H1 (cell line): ENCODE measurements around the gene CLUH. TPM values are rescaled to one million over a fixed set of nuclear protein-coding genes. Genes with fewer than 3 reads are reported as not detected.

Experiments
- CTCF ChIA-PET: fragments of 300-600 bp; sonication (Branson Sonifier 250); formaldehyde crosslinking; loops from one replicate; lab custom pipeline; 2021; ENCODE audit not compliant: partially characterized antibody; lab: Charles Lee
- POLR2A ChIA-PET: fragments of 300-600 bp; sonication (Branson Sonifier 250); formaldehyde crosslinking; loops from one replicate; lab custom pipeline; 2021; ENCODE audit warnings: inconsistent platforms; ENCODE audit not compliant: partially characterized antibody; lab: Charles Lee
- DNase-seq, 2 experiments: peaks; one replicate each; pipeline versions ENCODE4 v3.0.0 to v3.0.0-alpha.2; 2010 to 2022; ENCODE audit warnings: low spot score in 2 of 2, low read depth in 1 of 2, mixed read lengths in 1 of 2
- FAIRE-seq: peaks from 2 replicates; lab custom pipeline; 2011; peaks lifted over from hg19 to GRCh38; lab: Jason Lieb, UNC
- H2AFZ ChIP-seq: 2 replicates; pipeline ENCODE4 v1.8.1; 2012; ENCODE audit warnings: low read length, inconsistent platforms
- H2AK5ac ChIP-seq: 2 replicates; pipeline ENCODE4 v1.6.1; 2013; ENCODE audit warnings: low read depth, low read length
- H2BK120ac ChIP-seq: replicated peaks from 2 replicates; pipeline ENCODE3; 2013; ENCODE audit warnings: low read depth, low read length, inconsistent platforms
- H2BK12ac ChIP-seq: 2 replicates; pipeline ENCODE4 v1.6.1; 2013; ENCODE audit warnings: low read depth, low read length
- H2BK15ac ChIP-seq: 2 replicates; pipeline ENCODE4 v1.6.1; 2013; ENCODE audit warnings: low read length
- H2BK20ac ChIP-seq: 2 replicates; pipeline ENCODE4 v1.6.1; 2013; ENCODE audit warnings: low read length
- H2BK5ac ChIP-seq: 2 replicates; pipeline ENCODE4 v1.6.1; 2013; ENCODE audit warnings: low read depth, low read length
- H3K14ac ChIP-seq: 2 replicates; pipeline ENCODE4 v1.6.1; 2013; ENCODE audit warnings: inconsistent platforms; ENCODE audit not compliant: insufficient read length
- H3K18ac ChIP-seq: 2 replicates; pipeline ENCODE4 v1.6.1; 2013; ENCODE audit warnings: low read length; ENCODE audit errors: extremely low read depth
- H3K23ac ChIP-seq: 2 replicates; pipeline ENCODE4 v1.6.1; 2013; ENCODE audit warnings: inconsistent platforms; ENCODE audit not compliant: insufficient read length
- H3K23me2 ChIP-seq: 2 replicates; pipeline ENCODE4 v1.6.1; 2013; ENCODE audit warnings: low read depth, low read length
- H3K27ac ChIP-seq: 2 replicates; pipeline ENCODE4 v1.6.1; 2011; ENCODE audit warnings: low read depth, low read length, inconsistent platforms
- H3K27me3 ChIP-seq, 4 experiments: replicated peaks in 1 of 4; 1 replicate in 1 of 4; 2 replicates in 3 of 4; pipeline versions ENCODE4 v1.6.1 to v1.8.1; 2011 to 2013; ENCODE audit warnings: low read length in 3 of 4, mild to moderate bottlenecking in 3 of 4, inconsistent platforms in 2 of 4, mixed read lengths in 2 of 4, moderate library complexity in 1 of 4; ENCODE audit not compliant: control insufficient read depth in 3 of 4, insufficient read depth in 3 of 4; ENCODE audit errors: extremely low read depth in 1 of 4
- H3K36me3 ChIP-seq, 4 experiments: 2 replicates each; pipeline versions ENCODE4 v1.6.1 to v1.8.1; 2011 to 2013; ENCODE audit warnings: mild to moderate bottlenecking in 4 of 4, low read length in 3 of 4, moderate library complexity in 2 of 4, control low read depth in 1 of 4, inconsistent platforms in 1 of 4; ENCODE audit not compliant: insufficient read depth in 4 of 4, control insufficient read depth in 2 of 4
- H3K4ac ChIP-seq: replicated peaks from 2 replicates; pipeline ENCODE3; 2013; ENCODE audit warnings: low read length, low read depth, mixed read lengths, inconsistent platforms; ENCODE audit not compliant: insufficient read length
- H3K4me1 ChIP-seq, 4 experiments: replicated peaks in 1 of 4; 1 replicate in 1 of 4; 2 replicates in 3 of 4; pipeline versions ENCODE4 v1.6.1 to v1.8.1; 2011 to 2013; ENCODE audit warnings: low read length in 3 of 4, inconsistent platforms in 2 of 4, mixed read lengths in 1 of 4; ENCODE audit not compliant: insufficient read depth in 4 of 4, control insufficient read depth in 3 of 4
- H3K4me2 ChIP-seq, 2 experiments: 2 replicates each; pipeline versions ENCODE4 v1.6.1 to v1.8.1; 2011 to 2013; ENCODE audit warnings: low read depth in 2 of 2, low read length in 2 of 2, control low read depth in 1 of 2, inconsistent platforms in 1 of 2, mild to moderate bottlenecking in 1 of 2; ENCODE audit not compliant: insufficient read depth in 1 of 2
- H3K4me3 ChIP-seq, 4 experiments: fragments of 200-600, 300-600 bp in 1 of 4; sonication (generic), shearing (Covaris generic), sonication (Bioruptor Twin) in 1 of 4; 2 replicates each; pipeline versions ENCODE4 v1.5.1 to v1.8.1; 2011 to 2016; ENCODE audit warnings: low read length in 4 of 4, low read depth in 3 of 4, control low read depth in 2 of 4, inconsistent platforms in 2 of 4, mild to moderate bottlenecking in 2 of 4, mixed read lengths in 1 of 4, moderate library complexity in 1 of 4; ENCODE audit not compliant: insufficient read depth in 2 of 4; ENCODE audit errors: extremely low read depth in 1 of 4
- H3K56ac ChIP-seq: replicated peaks from 2 replicates; pipeline ENCODE3; 2013; ENCODE audit warnings: low read depth, mild to moderate bottlenecking, mixed read lengths, low read length, inconsistent platforms; ENCODE audit not compliant: insufficient read length
- H3K79me1 ChIP-seq: 2 replicates; pipeline ENCODE4 v1.6.1; 2013; ENCODE audit warnings: low read depth, low read length, control low read depth
- H3K79me2 ChIP-seq, 2 experiments: 2 replicates each; pipeline versions ENCODE4 v1.6.1 to v1.8.1; 2012 to 2013; ENCODE audit warnings: low read length in 2 of 2, mild to moderate bottlenecking in 2 of 2, inconsistent platforms in 1 of 2; ENCODE audit not compliant: insufficient read depth in 2 of 2, control insufficient read depth in 1 of 2
- H3K9ac ChIP-seq, 4 experiments: replicated peaks in 1 of 4; 1 replicate in 1 of 4; 2 replicates in 3 of 4; pipeline versions ENCODE4 v1.6.1 to v1.8.1; 2011 to 2013; ENCODE audit warnings: low read depth in 3 of 4, low read length in 3 of 4, control low read depth in 2 of 4, mild to moderate bottlenecking in 2 of 4, moderate library complexity in 2 of 4, inconsistent platforms in 1 of 4; ENCODE audit errors: extremely low read depth in 1 of 4
- H3K9me3 ChIP-seq, 2 experiments: 2 replicates each; pipeline versions ENCODE4 v1.6.1 to v1.8.1; 2012 to 2013; ENCODE audit warnings: mild to moderate bottlenecking in 2 of 2, moderate library complexity in 2 of 2, control low read depth in 1 of 2, inconsistent platforms in 1 of 2, low read depth in 1 of 2, low read length in 1 of 2, mixed read lengths in 1 of 2; ENCODE audit not compliant: insufficient read depth in 2 of 2
- H4K20me1 ChIP-seq, 2 experiments: replicated peaks in 1 of 2; 2 replicates each; pipeline versions ENCODE3 to v1.8.1; 2011 to 2013; ENCODE audit warnings: inconsistent platforms in 2 of 2, low read length in 2 of 2, mild to moderate bottlenecking in 1 of 2; ENCODE audit not compliant: insufficient read depth in 2 of 2, control insufficient read depth in 1 of 2
- H4K5ac ChIP-seq: 2 replicates; pipeline ENCODE4 v1.6.1; 2013; ENCODE audit warnings: low read length, low read depth, mixed read lengths, inconsistent platforms; ENCODE audit not compliant: insufficient read length
- H4K8ac ChIP-seq: 2 replicates; pipeline ENCODE4 v1.8.0; 2013; ENCODE audit warnings: mild to moderate bottlenecking, moderate library complexity, low read length, inconsistent platforms; ENCODE audit not compliant: insufficient read depth; ENCODE audit errors: extremely low read depth
- H4K91ac ChIP-seq: replicated peaks from 2 replicates; pipeline ENCODE3; 2013; ENCODE audit warnings: low read length, mixed read lengths, inconsistent platforms; ENCODE audit not compliant: insufficient read length
- CEBPB ChIP-seq: IDR thresholded peaks from 2 replicates; pipeline ENCODE4 v1.6.1; 2012; ENCODE audit warnings: low read depth, low read length
- EGR1 ChIP-seq: IDR thresholded peaks from 2 replicates; pipeline ENCODE4 v1.6.1; 2011; ENCODE audit warnings: low read depth, low read length, borderline replicate concordance
- HDAC6 ChIP-seq: IDR thresholded peaks from one replicate; pipeline ENCODE4 v1.7.1; 2012; ENCODE audit warnings: low read depth, mild to moderate bottlenecking, inconsistent platforms, low read length, moderate library complexity
- KDM4A ChIP-seq: IDR thresholded peaks from one replicate; pipeline ENCODE4 v1.7.1; 2012; ENCODE audit warnings: low read depth, mild to moderate bottlenecking, moderate library complexity, low read length, inconsistent platforms; ENCODE audit not compliant: severe bottlenecking
- MAFK ChIP-seq: IDR thresholded peaks from 2 replicates; pipeline ENCODE4 v1.6.1; 2012; ENCODE audit warnings: low read depth, mild to moderate bottlenecking, improper control_type of control experiment, low read length
- PHF8 ChIP-seq: fragments of 200-600 bp; sonication (generic); conservative IDR thresholded peaks from 2 replicates; pipeline ENCODE4 v1.7.1; 2012; ENCODE audit warnings: low read depth, mild to moderate bottlenecking, inconsistent platforms, low read length, moderate library complexity
- POLR2A ChIP-seq, 2 experiments: IDR thresholded peaks; 1 replicate in 1 of 2; 2 replicates in 1 of 2; pipeline ENCODE4 v1.6.1; 2011; ENCODE audit warnings: low read depth in 2 of 2, low read length in 2 of 2, mild to moderate bottlenecking in 2 of 2; ENCODE audit errors: control extremely low read depth in 1 of 2
- RBBP5 ChIP-seq: IDR thresholded peaks from 2 replicates; pipeline ENCODE4 v1.7.1; 2012; ENCODE audit warnings: low read depth, mild to moderate bottlenecking, inconsistent platforms, low read length, moderate library complexity, borderline replicate concordance
- SUZ12 ChIP-seq: fragments of 200-600 bp; sonication (generic); IDR thresholded peaks from 2 replicates; pipeline ENCODE4 v1.6.1; 2012; ENCODE audit warnings: mild to moderate bottlenecking, inconsistent platforms, low read length, moderate library complexity, mixed read lengths
- TAF7 ChIP-seq: optimal IDR thresholded peaks from 2 replicates; pipeline ENCODE3; 2011; ENCODE audit warnings: low read depth, mild to moderate bottlenecking, inconsistent platforms, low read length, moderate library complexity, borderline replicate concordance
- WGBS, 2 experiments: shearing (Covaris generic) in 1 of 2; methylation state at CpG; one replicate each; pipeline versions ENCODE4 v1.1.6 to v1.1.7; 2013 to 2015; ENCODE audit warnings: low lambda C conversion rate in 2 of 2, mixed read lengths in 2 of 2, inconsistent platforms in 1 of 2, low coverage in 1 of 2, missing lambda C conversion rate in 1 of 2; ENCODE audit not compliant: insufficient replicate concordance in 2 of 2, insufficient coverage in 1 of 2, insufficient read length in 1 of 2; ENCODE audit errors: extremely low coverage in 1 of 2, missing lambda C conversion rate in 1 of 2; 5-methylcytosine and 5-hydroxymethylcytosine counted together
- polyA plus RNA-seq, 7 experiments: library from polyadenylated mRNA; depleted of rRNA in 3 of 7; stranded (reverse) in 5 of 7; unstranded in 2 of 7; fragments of >200 nt in 5 of 7; fragments of 200-250 nt in 2 of 7; gene quantifications; 1 replicate in 5 of 7; 2 replicates in 1 of 7; 4 replicates in 1 of 7; pipeline versions ENCODE4 v1.2.1 to v1.2.3, GENCODE V29; 2011 to 2013; ENCODE audit warnings: missing spikeins in 2 of 7, mixed read lengths in 2 of 7
- total RNA-seq: library from RNA; stranded (reverse); fragmentation: NEBNext Ultra II Directional; extraction: Animal tissue kit (Norgen Biotek cat#: 25700); gene quantifications from 2 replicates; pipeline ENCODE4 v1.2.1, GENCODE V29; 2021
- TF ChIP-seq, protein P1 (sequence below): IDR thresholded peaks from 2 replicates; pipeline ENCODE4 v1.6.1; 2012; ENCODE audit warnings: inconsistent platforms

Gene CLUH
- total and polyA plus RNA-seq, 2 of the 8 experiments (the other 6 are each of a cell fraction or from before 2014, with no cell fraction given): 33.6 to 98.6 TPM

DNA sequence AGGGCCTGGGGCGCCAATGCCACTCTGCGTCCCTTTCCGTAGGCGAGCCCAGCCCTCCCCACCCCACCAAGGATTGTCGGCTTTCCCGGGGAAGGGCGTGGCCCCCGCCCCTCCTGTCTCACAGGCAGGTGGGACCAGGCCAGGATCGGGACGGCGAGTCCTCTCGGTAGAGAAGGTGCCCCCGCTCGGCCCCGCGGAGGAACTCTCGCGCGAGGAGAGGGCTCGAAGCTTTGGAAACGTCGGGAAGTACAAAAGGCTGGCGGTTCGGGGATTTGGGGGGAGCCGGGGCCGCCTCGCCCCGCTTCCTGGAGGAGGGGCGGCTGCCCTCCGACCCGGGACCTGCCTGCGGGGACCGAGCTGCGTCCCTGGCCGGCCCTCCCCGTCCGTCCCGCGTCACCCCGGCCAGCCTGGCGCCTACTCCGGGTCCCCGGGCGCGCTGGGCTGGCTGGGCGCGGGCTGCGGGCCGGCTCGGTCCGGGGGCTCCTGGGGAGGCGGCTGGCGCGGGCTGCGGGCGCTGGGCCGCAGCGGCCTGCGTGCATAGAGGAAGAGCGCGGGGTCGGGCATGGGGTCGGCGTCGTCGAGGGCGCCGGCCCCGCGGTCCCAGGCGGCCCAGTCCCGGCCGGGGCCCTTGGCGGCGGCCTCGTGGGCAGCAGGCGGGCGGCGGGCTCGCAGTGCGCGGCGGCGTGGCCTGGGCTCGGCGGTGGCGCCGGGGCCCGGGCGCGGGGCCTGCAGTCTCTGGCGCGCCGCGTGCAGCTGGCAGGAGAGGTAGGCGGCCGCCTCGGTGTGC lies 12.6 kb upstream of the CLUH start:
- H3K36me3 ChIP-seq: no peaks in the 10 kb centered on the region
- H4K8ac ChIP-seq: peak overlapping the region; percentile 89; the same call in 1 of the 2 replicates
- no peaks in the 10 kb centered on the region for H3K79me2 ChIP-seq
- no peak overlapping the region for H2BK15ac ChIP-seq
- peaks cover 3 to 21% (median 9%) of the 10 kb centered on the region in 4 experiments for H3K4me1 ChIP-seq
- POLR2A ChIA-PET: interaction anchor here (0.5 to 3.4 kb wide), 21 partner anchors 10 to 944 kb away, joined by 3 to 23 read pairs (median 6); partner anchors contain the start of gene METTL16
- H3K56ac ChIP-seq: no peak overlapping the region
- peak overlapping the region in 2 of 4 experiments; percentile 49 to 80; a peak in 3 of 7 replicates for H3K9ac ChIP-seq
- peak overlapping the region; percentile 61 for H3K4ac ChIP-seq
- H3K9me3 ChIP-seq: no peaks in the 10 kb centered on the region
- CTCF ChIA-PET: interaction anchor here (0.9 to 10.0 kb wide), 7 partner anchors 16 to 200 kb away, joined by 3 to 62 read pairs (median 4); no protein-coding TSS in a partner anchor
- H4K5ac ChIP-seq: no peak overlapping the region
- H3K27ac ChIP-seq: no peak overlapping the region; the same call in 1 of the 2 replicates
- no peak overlapping the region for H2BK5ac ChIP-seq
- no peak for FAIRE-seq
- H3K4me2 ChIP-seq: peak overlapping the region; percentile 73 to 76
- no peaks in the 10 kb centered on the region for H3K79me1 ChIP-seq
- H2BK20ac ChIP-seq: no peak overlapping the region
- no peak overlapping the region for H3K14ac ChIP-seq
- no peak overlapping the region for H2AFZ ChIP-seq
- 1% methylated on average over 39 of the region's 98 CpGs; no CpG with 5 or more reads in 1 of the 2 experiments for WGBS, 2 experiments
- peaks cover 0 to 4% (median 2%) of the 10 kb centered on the region in 4 experiments; a peak in 1 of 7 replicates for H3K27me3 ChIP-seq
- H2BK120ac ChIP-seq: no peak overlapping the region
- no peak overlapping the region; the same call in 1 of the 2 replicates for H3K18ac ChIP-seq
- H2BK12ac ChIP-seq: no peak overlapping the region
- H4K20me1 ChIP-seq: peaks cover 2% of the 10 kb centered on the region in 2 experiments
- H4K91ac ChIP-seq: no peak overlapping the region
- H3K23me2 ChIP-seq: peaks cover 9% of the 10 kb centered on the region; the same call in 1 of the 2 replicates
- H3K23ac ChIP-seq: no peak overlapping the region
- peak; percentile 53 to 86 for DNase-seq
- H3K4me3 ChIP-seq: peak overlapping the region; percentile 17 to 67 (median 26)
- H2AK5ac ChIP-seq: no peak overlapping the region
- TF ChIP-seq POLR2A (IDR thresholded peaks at IDR 0.05; ENCODE audit: control extremely low read depth in 1 of 2, low read depth in 2 of 2, low read length in 2 of 2) (no peak), HDAC6 (no peak), EGR1 (no peak), CEBPB (no peak), MAFK (no peak), PHF8 (peak; percentile 50; the same call in 1 of the 2 replicates), SUZ12 (no peak), RBBP5 (no peak; the same call in 1 of the 2 replicates), KDM4A (peak; percentile 66), TAF7 (no peak)
- TF ChIP-seq, protein P1, sequence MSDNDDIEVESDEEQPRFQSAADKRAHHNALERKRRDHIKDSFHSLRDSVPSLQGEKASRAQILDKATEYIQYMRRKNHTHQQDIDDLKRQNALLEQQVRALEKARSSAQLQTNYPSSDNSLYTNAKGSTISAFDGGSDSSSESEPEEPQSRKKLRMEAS: 0 out of 2 replicates have a peak, but pooled peaks have one; percentile 10
